ENCODE data around the gene SMCP. TPM values are rescaled to one million over a fixed set of nuclear protein-coding genes. Genes with fewer than 3 reads are reported as not detected.

Gene SMCP
- total RNA-seq, 1 experiment from 2014 or later, result not detected

DNA sequence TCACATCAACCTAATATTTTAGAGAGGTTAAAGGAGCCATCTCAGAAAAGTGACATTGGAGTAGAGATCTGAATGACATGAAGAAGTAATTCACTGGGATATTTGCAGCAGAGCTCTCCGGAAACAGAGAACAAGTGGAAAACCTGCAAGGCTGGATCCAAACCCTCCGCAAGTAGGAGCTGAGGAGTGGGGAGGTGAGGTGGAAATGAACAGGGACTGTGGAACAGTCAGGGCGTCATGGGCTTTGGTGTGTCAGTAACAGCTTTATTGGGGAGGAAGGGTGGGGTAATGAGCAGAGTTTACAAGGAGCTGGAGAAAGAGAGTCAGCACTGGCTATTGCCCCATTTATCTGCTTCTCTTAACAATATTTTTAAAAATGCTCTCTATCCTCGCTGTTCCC, 20.9 kb downstream of the SMCP start:
- no peaks in the 10 kb centered on the region for H3K9me3 ChIP-seq
- H3K36me3 ChIP-seq (ENCODE audit: control insufficient read depth, insufficient read depth, low read length), result no peaks in the 10 kb centered on the region
- no peak overlapping the region for H3K4me3 Mint-ChIP-seq (ENCODE audit: unreplicated experiment)
- ChIA-PET POLR2A (no interaction called here), CTCF (no interaction called here)
- intact Hi-C loops (cut with micrococcal nuclease; ENCODE audit: unreplicated experiment), result no loop called here
- peaks cover 28% of the 10 kb centered on the region for H3K27me3 Mint-ChIP-seq (ENCODE audit: insufficient read depth, unreplicated experiment)
- no peak overlapping the region for H3K4me3 ChIP-seq (ENCODE audit: low read depth, low read length)
- BruUV-seq (replicated peaks), result no TSS peak
- DNase-seq, result no peak
- no peaks in the 10 kb centered on the region for H3K36me3 Mint-ChIP-seq (ENCODE audit: insufficient read depth, unreplicated experiment)
- no peaks in the 10 kb centered on the region for H3K4me1 Mint-ChIP-seq (ENCODE audit: low read depth, unreplicated experiment)
- H3K27ac Mint-ChIP-seq (ENCODE audit: unreplicated experiment), result no peak overlapping the region
- H3K9me3 Mint-ChIP-seq (ENCODE audit: unreplicated experiment), result no peaks in the 10 kb centered on the region
- H3K4me1 ChIP-seq, result no peaks in the 10 kb centered on the region
- no peaks in the 10 kb centered on the region for H3K27me3 ChIP-seq (replicated peaks; ENCODE audit: control insufficient read depth, insufficient read depth, low read length)
- TF ChIP-seq, protein P1, sequence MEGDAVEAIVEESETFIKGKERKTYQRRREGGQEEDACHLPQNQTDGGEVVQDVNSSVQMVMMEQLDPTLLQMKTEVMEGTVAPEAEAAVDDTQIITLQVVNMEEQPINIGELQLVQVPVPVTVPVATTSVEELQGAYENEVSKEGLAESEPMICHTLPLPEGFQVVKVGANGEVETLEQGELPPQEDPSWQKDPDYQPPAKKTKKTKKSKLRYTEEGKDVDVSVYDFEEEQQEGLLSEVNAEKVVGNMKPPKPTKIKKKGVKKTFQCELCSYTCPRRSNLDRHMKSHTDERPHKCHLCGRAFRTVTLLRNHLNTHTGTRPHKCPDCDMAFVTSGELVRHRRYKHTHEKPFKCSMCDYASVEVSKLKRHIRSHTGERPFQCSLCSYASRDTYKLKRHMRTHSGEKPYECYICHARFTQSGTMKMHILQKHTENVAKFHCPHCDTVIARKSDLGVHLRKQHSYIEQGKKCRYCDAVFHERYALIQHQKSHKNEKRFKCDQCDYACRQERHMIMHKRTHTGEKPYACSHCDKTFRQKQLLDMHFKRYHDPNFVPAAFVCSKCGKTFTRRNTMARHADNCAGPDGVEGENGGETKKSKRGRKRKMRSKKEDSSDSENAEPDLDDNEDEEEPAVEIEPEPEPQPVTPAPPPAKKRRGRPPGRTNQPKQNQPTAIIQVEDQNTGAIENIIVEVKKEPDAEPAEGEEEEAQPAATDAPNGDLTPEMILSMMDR (IDR thresholded peaks at IDR 0.05; ENCODE audit: insufficient read depth in 1 of 2, low read depth in 1 of 2, low read length in 1 of 2, severe bottlenecking in 1 of 2, unreplicated experiment in 1 of 2), result no peak

DNA sequence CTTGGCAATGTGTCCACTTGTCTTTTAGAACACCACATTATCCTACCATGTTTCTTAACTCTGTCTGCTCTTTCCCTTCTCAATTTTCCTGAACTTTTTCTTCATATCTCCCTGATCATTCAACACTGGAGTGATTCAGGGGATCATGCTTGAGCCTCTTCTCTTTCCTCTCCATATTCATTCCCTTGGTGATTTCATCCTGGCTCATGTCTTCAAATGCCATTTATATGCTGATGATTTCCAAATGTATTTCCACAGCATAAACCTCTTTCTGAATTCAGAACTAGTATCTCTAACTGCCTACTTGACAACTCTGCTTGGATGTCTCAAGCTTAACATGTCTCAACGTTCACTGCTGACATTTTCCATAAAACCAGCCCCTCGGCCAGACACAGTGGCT, 21.8 kb downstream of the SMCP start:
- ChIA-PET CTCF (no interaction called here), POLR2A (no interaction called here)
- no TSS peak for BruUV-seq (replicated peaks)
- H3K36me3 Mint-ChIP-seq (ENCODE audit: insufficient read depth, unreplicated experiment), result no peaks in the 10 kb centered on the region
- Histone ChIP-seq H3K4me3 (ENCODE audit: low read depth, low read length) (no peak overlapping the region), H3K27me3 (replicated peaks; ENCODE audit: control insufficient read depth, insufficient read depth, low read length) (no peaks in the 10 kb centered on the region), H3K9me3 (no peaks in the 10 kb centered on the region), H3K4me1 (no peaks in the 10 kb centered on the region), H3K36me3 (ENCODE audit: control insufficient read depth, insufficient read depth, low read length) (no peaks in the 10 kb centered on the region)
- H3K9me3 Mint-ChIP-seq (ENCODE audit: unreplicated experiment), result no peaks in the 10 kb centered on the region
- H3K27ac Mint-ChIP-seq (ENCODE audit: unreplicated experiment), result no peak overlapping the region
- H3K4me3 Mint-ChIP-seq (ENCODE audit: unreplicated experiment), result no peak overlapping the region
- intact Hi-C loops (cut with micrococcal nuclease; ENCODE audit: unreplicated experiment), result no loop called here
- TF ChIP-seq, protein P1 (IDR thresholded peaks at IDR 0.05; ENCODE audit: insufficient read depth in 1 of 2, low read depth in 1 of 2, low read length in 1 of 2, severe bottlenecking in 1 of 2, unreplicated experiment in 1 of 2), result no peak
- peaks cover 25% of the 10 kb centered on the region for H3K27me3 Mint-ChIP-seq (ENCODE audit: insufficient read depth, unreplicated experiment)
- DNase-seq, result no peak
- H3K4me1 Mint-ChIP-seq (ENCODE audit: low read depth, unreplicated experiment), result no peaks in the 10 kb centered on the region

DNA sequence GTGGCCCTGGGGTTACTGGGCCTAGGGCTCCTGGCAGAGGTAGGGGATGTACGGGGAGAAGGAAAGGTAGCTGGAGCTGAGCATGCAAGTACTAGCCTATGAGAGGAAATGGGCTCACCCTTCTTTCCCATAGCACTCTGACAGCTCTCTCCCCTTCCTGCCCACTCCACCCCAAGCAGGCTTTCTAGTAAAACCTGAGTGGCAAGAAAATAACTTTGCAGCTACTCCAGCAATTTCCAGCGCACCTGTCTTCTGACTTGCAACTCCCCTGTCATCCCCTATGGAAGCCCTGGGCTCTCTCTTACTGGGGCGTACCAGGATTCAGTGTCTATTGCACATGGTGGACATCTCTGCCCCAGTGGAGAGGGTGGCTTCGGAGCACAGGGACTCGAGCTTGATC, 23.5 kb downstream of the SMCP start:
- no TSS peak for BruUV-seq (replicated peaks)

More for the DNA sequence above, 23.5 kb downstream of the SMCP start:
- H3K36me3 Mint-ChIP-seq (ENCODE audit: insufficient read depth, unreplicated experiment), result no peaks in the 10 kb centered on the region
- Histone ChIP-seq H3K36me3 (ENCODE audit: control insufficient read depth, insufficient read depth, low read length) (no peaks in the 10 kb centered on the region), H3K4me1 (no peaks in the 10 kb centered on the region), H3K9me3 (no peaks in the 10 kb centered on the region), H3K27me3 (replicated peaks; ENCODE audit: control insufficient read depth, insufficient read depth, low read length) (peaks cover 2% of the 10 kb centered on the region), H3K4me3 (ENCODE audit: low read depth, low read length) (no peak overlapping the region)
- no peaks in the 10 kb centered on the region for H3K4me1 Mint-ChIP-seq (ENCODE audit: low read depth, unreplicated experiment)
- no peak for DNase-seq
- TF ChIP-seq, protein P1 (IDR thresholded peaks at IDR 0.05; ENCODE audit: insufficient read depth in 1 of 2, low read depth in 1 of 2, low read length in 1 of 2, severe bottlenecking in 1 of 2, unreplicated experiment in 1 of 2), result no peak
- H3K27me3 Mint-ChIP-seq (ENCODE audit: insufficient read depth, unreplicated experiment), result peaks cover 33% of the 10 kb centered on the region
- H3K9me3 Mint-ChIP-seq (ENCODE audit: unreplicated experiment), result no peaks in the 10 kb centered on the region
- no peak overlapping the region for H3K27ac Mint-ChIP-seq (ENCODE audit: unreplicated experiment)
- H3K4me3 Mint-ChIP-seq (ENCODE audit: unreplicated experiment), result no peak overlapping the region
- intact Hi-C loops (cut with micrococcal nuclease; ENCODE audit: unreplicated experiment), result no loop called here
- CTCF ChIA-PET, result no interaction called here
- POLR2A ChIA-PET, result no interaction called here

Measured in Caco-2 (cell line).